Inflammatory macrophage (primary cell): ENCODE data around the gene ADORA3.

ENCODE experiments used
- DNase-seq, 2 donors: peaks; one replicate each; pipeline ENCODE4 v3.0.0-alpha.2; 2020 to 2022

Gene ADORA3

GRCh38 chr1:111474521-111474920, 28.9 kb downstream of the ADORA3 start:
- DNase-seq, result no peak

DNA sequence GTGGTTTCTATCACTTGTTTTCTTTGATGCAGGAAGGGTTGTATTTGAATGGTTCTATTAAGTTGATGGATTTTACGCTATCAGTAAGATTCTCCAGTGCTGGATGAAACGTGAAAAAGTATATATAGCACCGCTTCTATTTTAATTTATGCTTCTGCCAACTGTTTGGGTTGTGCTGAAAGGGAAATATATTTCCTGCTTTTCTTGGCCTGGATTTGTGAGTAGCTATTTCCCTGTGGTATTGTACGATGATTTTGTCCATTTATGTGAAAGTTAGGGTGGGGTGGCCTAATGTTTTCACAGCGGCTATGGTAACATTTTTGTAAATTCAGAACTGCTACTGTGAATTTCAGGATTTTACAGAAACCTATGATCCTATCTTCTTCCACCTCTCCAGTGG, 29.3 kb downstream of the ADORA3 start:
- DNase-seq, result no peak

DNA sequence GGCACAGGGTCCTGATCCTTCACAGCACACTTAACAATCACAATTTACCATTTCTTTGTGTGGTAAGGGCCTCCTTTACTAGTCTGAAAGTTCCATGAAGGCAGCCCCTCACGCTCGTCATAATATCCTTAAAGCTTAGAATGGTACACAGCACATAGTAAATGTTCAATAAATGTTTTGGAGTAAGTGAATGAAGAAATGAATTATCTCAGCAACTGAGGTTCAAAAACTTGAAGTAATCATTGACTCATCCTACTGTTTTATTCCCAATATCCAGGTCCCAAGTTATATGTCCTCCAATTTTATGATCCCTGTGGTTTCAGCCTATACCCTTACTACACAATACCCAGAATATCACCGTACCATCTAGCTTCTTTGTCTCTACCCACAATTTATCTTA, 31.9 kb downstream of the ADORA3 start:
- no peak for DNase-seq

DNA sequence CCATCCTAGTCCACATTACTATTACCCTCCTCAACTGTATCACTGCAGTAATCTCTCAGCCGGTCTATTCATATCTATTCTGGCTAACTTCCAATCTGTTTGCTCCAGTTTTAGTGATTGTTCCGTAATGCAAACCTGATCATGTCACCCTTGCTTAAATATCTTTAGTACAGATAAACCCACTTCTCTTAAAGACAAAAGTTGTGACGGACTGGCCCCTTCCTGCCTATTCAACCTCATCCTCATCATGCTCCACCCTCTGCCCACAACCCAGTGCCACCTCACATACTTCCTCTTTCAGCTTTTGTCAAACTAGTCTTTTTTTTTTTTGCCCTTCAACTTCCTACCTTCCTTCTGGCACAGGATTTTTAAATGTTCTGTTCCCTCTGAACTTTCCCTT, 32.4 kb downstream of the ADORA3 start:
- DNase-seq, result peak; percentile 91 to 93

DNA sequence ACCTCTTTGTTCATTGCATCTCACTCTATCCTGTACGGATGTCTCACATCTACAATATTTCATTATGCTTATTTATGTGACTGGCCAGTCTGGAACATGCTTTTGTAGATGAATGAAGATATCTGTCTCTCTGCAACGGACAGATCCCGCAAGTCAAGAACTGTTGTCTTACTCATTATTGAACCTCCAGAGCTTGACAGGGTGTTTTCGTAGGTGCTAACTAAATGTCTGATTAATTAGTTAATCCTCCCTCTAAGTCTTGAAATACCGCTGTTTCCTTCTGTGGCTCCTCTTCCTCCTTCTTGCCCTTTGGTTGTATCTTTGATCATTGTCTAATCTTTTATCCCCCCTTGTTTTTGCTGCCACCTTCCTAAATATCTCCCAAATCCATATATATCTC, 32.8 kb downstream of the ADORA3 start:
- DNase-seq, result no peak

DNA sequence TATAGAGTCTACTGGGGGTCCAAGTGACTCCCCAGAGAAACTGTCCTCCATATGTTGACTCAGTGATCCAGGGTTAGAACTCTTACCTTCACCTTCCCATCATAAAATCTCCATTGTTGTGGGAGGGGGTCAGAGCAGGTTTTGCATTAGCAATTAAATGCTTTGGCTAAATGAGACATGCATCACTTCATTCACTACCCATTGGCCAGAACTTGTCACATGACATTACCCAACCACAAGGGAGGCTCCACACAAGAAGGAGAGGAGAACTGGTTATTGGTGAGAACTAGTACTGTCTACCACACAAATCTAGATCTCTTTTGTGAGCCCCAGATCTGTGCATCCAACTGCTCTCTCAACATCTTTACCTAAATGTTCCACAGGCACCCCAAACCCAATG, 33.9 kb downstream of the ADORA3 start:
- DNase-seq, result no peak

DNA sequence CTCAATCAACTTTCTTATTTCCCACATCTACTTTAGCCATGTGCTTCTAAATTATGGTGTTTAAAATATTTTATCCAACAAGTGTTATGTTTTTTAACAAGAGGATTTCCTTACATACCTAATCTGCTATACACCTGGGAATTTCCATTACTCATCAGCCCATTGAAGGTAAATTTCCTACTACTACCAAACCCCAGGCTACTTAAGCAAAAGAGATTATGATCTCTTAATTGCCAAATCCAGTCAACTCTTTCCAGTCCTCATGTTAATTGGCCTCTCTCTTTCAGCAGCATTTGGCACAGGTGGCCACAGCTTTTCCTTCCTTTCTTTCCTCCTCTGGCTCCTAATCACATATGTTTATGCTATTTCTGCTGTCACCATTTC, 34.7 kb downstream of the ADORA3 start:
- no peak for DNase-seq

GRCh38 chr1:111467865-111468716, 35.3 kb downstream of the ADORA3 start:
- DNase-seq, result peak; percentile 50 to 78

DNA sequence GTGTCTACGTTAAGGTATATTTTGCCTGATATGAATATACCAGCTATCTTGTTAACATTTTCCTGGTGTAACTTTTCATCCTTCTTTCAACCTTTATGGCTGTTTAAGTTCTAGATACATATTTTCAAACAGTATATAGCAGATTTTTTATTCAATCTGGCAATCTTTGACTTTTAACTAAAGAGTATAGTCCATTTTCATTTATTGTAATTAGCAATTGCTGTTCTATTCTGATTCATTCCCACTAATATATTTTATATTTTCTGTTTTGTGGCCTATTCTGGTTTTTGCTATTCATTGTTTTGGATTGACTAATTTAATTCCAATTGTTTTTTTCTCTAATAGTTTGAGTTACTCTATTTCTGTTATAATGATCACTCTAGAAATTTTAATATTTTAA, 37.0 kb downstream of the ADORA3 start:
- DNase-seq, result no peak

GRCh38 chr1:111465754-111466153, 37.7 kb downstream of the ADORA3 start:
- no peak for DNase-seq

DNA sequence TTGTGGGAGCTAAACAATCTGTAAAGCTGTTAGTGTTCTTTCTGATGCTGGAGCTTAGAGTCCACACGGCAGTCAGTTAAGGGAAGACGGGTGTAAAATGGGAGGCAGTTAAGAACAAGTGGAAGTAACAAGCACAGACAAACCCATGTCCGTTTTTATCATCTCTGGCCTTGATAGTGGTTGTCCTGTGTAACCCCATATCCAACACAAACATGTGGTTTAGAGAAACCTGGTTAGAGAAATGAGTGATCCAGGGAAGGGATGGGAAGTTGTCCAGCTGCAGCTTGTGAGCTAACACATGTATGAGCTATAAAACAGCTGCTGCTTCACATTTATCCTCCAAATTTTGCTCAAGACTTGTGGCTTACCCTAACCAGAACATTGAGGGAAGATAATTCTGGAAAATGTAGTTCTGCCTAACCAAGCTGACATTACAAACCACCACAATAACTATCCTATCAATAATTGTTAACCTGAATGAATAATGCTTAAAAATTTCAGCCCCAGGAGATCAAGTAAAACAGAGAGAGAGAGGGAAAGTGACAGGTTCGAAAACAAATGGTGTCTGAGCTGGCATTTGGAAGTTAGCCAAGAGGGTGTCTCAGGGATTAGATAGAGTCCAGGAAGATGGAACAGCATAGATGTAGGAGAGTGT, 40.3 kb downstream of the ADORA3 start:
- no peak for DNase-seq

DNA sequence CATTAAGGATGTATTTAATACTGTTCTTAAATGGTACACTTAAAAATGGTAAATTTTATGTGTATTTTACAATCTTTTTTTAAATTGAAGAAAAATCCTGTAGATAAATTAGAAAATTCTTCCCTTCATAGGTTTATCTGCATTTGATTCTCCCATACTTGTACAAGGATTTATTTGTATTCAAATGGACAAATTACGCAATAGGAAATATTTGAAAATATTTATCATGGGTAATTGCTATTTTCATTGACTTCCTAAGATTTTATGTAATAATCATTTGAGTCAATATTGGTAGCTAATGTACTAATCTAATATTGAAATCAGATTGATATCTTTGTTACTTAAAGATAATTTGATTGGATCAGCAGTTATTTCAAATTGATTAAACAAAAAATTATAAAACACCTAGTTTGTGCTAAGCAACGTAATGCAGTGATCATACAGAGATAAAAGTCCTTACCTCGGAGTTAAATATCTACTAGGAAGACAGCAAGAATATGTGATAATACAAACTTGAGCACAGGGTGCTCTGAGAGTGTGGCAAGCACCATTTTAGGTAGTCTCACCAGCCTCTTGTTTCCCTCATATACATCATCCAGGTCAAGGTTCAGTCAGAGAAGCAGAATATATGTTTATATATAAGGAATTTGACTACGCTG, 40.9 kb downstream of the ADORA3 start:
- no peak for DNase-seq

DNA sequence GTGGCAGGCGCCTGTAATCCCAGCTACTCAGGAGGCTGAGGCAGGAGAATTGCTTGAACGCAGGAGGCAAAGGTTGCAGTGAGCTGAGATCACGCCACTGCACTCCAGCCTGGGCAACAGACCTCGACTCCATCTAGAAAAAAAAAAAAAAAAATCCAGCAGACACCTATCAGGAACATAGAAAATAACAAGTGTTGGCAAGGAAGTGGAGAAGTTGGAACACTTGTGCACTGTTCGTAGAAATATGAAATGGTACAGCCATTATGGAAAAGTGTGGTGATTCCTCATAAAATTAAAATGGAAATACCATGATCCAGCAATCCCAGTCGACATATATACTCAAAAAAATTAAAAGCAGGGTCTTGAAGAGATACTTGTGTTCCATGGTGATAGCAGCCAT, 41.7 kb downstream of the ADORA3 start:
- DNase-seq, result no peak

- no peak for DNase-seq
Observed at GRCh38 chr1:111455642-111456031, 47.8 kb downstream of the ADORA3 start.

DNA sequence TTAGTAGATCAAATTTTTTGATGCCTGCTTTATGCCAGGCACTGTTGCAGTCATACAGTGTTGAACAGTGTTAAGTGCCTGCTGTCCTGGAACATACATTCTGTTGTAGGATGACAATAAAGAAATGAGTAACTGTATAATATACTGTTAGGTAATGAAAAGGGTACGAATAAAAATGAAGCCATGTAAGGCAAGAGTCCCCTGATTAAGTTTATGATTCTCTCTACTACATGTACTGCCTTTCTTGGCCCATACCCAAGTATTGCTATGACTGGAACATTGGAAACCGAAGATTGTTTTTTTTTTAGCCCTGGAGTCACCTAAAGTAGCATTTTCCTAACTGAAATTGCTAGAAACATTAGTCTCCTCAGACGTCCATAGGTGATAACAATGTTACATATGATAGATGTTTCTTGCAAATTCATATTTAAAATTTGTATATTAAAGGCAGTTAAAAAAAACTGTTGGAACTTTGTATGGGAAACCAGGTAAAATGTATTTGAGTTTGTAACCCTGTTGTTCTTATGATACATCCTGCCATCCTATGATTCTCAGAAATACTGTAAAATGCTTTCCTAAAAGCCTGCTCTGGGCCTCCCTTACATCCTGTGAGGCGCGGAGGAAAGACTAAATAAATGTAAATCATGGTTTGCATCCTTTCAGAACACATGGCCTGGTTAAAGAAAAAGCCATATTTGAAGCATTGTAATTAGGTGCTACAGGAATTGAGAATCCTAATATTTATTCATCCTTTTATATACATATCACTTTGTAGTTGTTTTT, 48.4 kb downstream of the ADORA3 start:
- DNase-seq, result no peak

DNA sequence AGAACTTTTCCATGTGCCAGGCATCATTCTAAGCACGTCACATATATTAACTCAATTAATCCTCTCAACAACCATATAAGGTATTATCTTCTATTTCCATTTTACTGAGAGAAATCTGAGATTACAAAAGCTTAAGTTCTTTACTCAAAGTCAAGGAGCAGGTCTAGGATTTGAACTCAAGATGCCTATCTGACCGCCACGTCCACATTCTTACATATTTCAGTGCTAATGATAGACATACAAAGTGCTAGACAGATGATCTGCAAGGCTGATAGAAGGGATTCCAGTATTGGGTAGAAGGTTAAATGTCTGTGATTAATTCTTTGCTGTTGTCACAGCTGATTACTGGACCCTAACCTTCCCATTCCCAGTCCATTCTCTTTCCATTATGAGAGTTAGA, 49.7 kb downstream of the ADORA3 start:
- DNase-seq, result no peak

GRCh38 chr1:111452581-111452980, 50.9 kb downstream of the ADORA3 start:
- DNase-seq, result no peak

GRCh38 chr1:111450185-111450584, 53.2 kb downstream of the ADORA3 start:
- no peak for DNase-seq

DNA sequence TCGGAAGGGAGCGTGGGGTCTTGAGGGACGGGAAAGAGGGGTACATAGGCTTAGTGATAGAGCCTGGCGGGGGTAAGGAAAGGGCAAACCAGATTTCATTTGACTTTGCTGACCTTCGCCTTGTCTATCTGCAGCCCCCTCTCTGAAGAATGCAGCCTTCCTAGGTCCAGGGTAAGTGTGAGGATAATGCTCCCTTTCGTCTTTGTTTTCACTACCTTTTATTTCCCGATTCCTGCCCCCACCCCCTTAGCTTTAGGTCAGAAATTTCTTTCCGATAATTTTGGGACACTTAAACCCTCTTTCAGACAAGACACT, 53.8 kb downstream of the ADORA3 start:
- no peak for DNase-seq
